GM12865 (cell line): ENCODE data around the gene SPINK4.

Source experiments
- DNase-seq: peaks from one replicate; pipeline ENCODE4 v3.0.0; 2010; ENCODE audit warnings: low read depth
- H3K4me3 ChIP-seq: 2 replicates; pipeline ENCODE4 v1.5.1; 2011; ENCODE audit warnings: mild to moderate bottlenecking, low read depth, low read length, control low read depth
- CTCF ChIP-seq: IDR thresholded peaks from 2 replicates; pipeline ENCODE4 v1.5.1; 2011; ENCODE audit warnings: low read length, control low read depth, low read depth, inconsistent platforms; ENCODE audit not compliant: insufficient read depth; ENCODE audit errors: missing control alignments

Gene SPINK4

GRCh38 chr9:33229359-33230114 is 10.4 kb upstream of the SPINK4 start:
- DNase-seq, result no peak
- H3K4me3 ChIP-seq, result no peak overlapping the region
- TF ChIP-seq CTCF, result peak; percentile 4

GRCh38 chr9:33230756-33231622 is 9.0 kb upstream of the SPINK4 start:
- H3K4me3 ChIP-seq, result no peak overlapping the region
- no peak for TF ChIP-seq CTCF
- DNase-seq, result no peak

- DNase-seq, result no peak
- H3K4me3 ChIP-seq, result no peak overlapping the region
- TF ChIP-seq CTCF, result no peak
These were observed 8.4 kb upstream of the SPINK4 start for GRCh38 chr9:33231623-33231942.

GRCh38 chr9:33232815-33233214 is 7.2 kb upstream of the SPINK4 start:
- no peak for TF ChIP-seq CTCF
- H3K4me3 ChIP-seq, result no peak overlapping the region
- DNase-seq, result no peak

- no peak for TF ChIP-seq CTCF
- DNase-seq, result no peak
- no peak overlapping the region for H3K4me3 ChIP-seq
These were observed 6.2 kb upstream of the SPINK4 start for GRCh38 chr9:33233626-33234342.

GRCh38 chr9:33234511-33235467 is 5.2 kb upstream of the SPINK4 start:
- H3K4me3 ChIP-seq, result no peak overlapping the region
- no peak for TF ChIP-seq CTCF
- no peak for DNase-seq
